Activated CD8-positive, alpha-beta memory T cell treated with anti-CD3 and anti-CD28 coated beads, Interleukin-2, amount 50 U/mL, for 24 hours (primary cell): ENCODE results near the gene BDP1.
"Not testable (repeated sequence)": the region's sequence is repeated elsewhere in the genome, so short reads cannot be mapped to it uniquely, and the experiment has no call there.

Experiments
- DNase-seq: peaks from one replicate; pipeline ENCODE4 v3.0.0-alpha.2; 2020; ENCODE audit errors: extremely low read depth

Gene BDP1

GRCh38 chr5:71455427-71456361 lies at the start of gene BDP1:
TSS of gene BDP1 (plus strand) at chr5:71455651. CDS start at chr5:71455878, 227 bp downstream.
- DNase-seq = peak; percentile 95

GRCh38 chr5:71410088-71410487 lies 45.4 kb upstream of the BDP1 start:
- DNase-seq = not testable (repeated sequence)

- not testable (repeated sequence) for DNase-seq
These were observed 39.8 kb upstream of the BDP1 start for GRCh38 chr5:71415626-71416025.

- DNase-seq = not testable (repeated sequence)
These were observed 37.4 kb upstream of the BDP1 start for GRCh38 chr5:71418026-71418425.

- DNase-seq = not testable (repeated sequence)
These were observed 34.2 kb upstream of the BDP1 start for GRCh38 chr5:71421278-71421677.

GRCh38 chr5:71423896-71424295 lies 31.6 kb upstream of the BDP1 start:
- not testable (repeated sequence) for DNase-seq

- DNase-seq = not testable (repeated sequence)
These were observed 28.6 kb upstream of the BDP1 start for GRCh38 chr5:71426686-71427474.

- DNase-seq = not testable (repeated sequence)
These were observed 23.0 kb upstream of the BDP1 start for GRCh38 chr5:71432410-71432809.

GRCh38 chr5:71434825-71435224 lies 20.6 kb upstream of the BDP1 start:
- DNase-seq = not testable (repeated sequence)

- DNase-seq = not testable (repeated sequence)
These were observed 13.9 kb upstream of the BDP1 start for GRCh38 chr5:71441564-71441963.

- DNase-seq = not testable (repeated sequence)
These were observed 11.6 kb upstream of the BDP1 start for GRCh38 chr5:71443891-71444290.

- DNase-seq = not testable (repeated sequence)
These were observed 10.4 kb upstream of the BDP1 start for GRCh38 chr5:71445015-71445414.

- not testable (repeated sequence) for DNase-seq
These were observed 9.8 kb upstream of the BDP1 start for GRCh38 chr5:71445523-71446152.

GRCh38 chr5:71446540-71447216 lies 8.8 kb upstream of the BDP1 start:
- not testable (repeated sequence) for DNase-seq

GRCh38 chr5:71447218-71447808 lies 8.1 kb upstream of the BDP1 start:
- DNase-seq = not testable (repeated sequence)

GRCh38 chr5:71452876-71453275 lies 2.6 kb upstream of the BDP1 start:
- no peak for DNase-seq

- DNase-seq = no peak
These were observed 538 bp upstream of the BDP1 start for GRCh38 chr5:71454913-71455312.

- no peak for DNase-seq
These were observed 902 bp downstream of the BDP1 start for GRCh38 chr5:71456362-71456743.

- DNase-seq = no peak
These were observed 1.7 kb downstream of the BDP1 start for GRCh38 chr5:71457106-71457505.

GRCh38 chr5:71460693-71461092 lies 5.2 kb downstream of the BDP1 start:
- no peak for DNase-seq

- no peak for DNase-seq
These were observed 5.9 kb downstream of the BDP1 start for GRCh38 chr5:71461360-71461759.
